ENCODE data around the gene AXIN1. TPM values are rescaled to one million over a fixed set of nuclear protein-coding genes. Genes with fewer than 3 reads are reported as not detected.

The AXIN1 gene
- total and polyA plus RNA-seq, 9 of the 15 experiments (the other 6 are each of a cell fraction or from before 2014, with no cell fraction given) = 0.42 to 58.0 (median 25.9) TPM

- TF ChIP-seq CTCF (IDR thresholded peaks at IDR 0.05 in 2 of 3, conservative IDR thresholded peaks at IDR 0.05 in 1 of 3; ENCODE audit: insufficient read depth in 2 of 3, low read depth in 1 of 3, low read length in 3 of 3) = no peak
- TF ChIP-seq ATF7 (IDR thresholded peaks at IDR 0.05) = no peak
- TF ChIP-seq FIP1L1 (IDR thresholded peaks at IDR 0.05; ENCODE audit: low read depth, low read length, poor library complexity, severe bottlenecking) = no peak
- TF ChIP-seq CXXC5 (CRISPR knock-in tag; IDR thresholded peaks at IDR 0.05) = peak; percentile 58
- 0 out of 2 replicates have a peak, but pooled peaks have one; percentile 29 for TF ChIP-seq SMAD4 (CRISPR knock-in tag; conservative IDR thresholded peaks at IDR 0.05)
- TF ChIP-seq RFX7 (CRISPR knock-in tag; IDR thresholded peaks at IDR 0.05) = no peak
- TF ChIP-seq ZNF408 (CRISPR knock-in tag; IDR thresholded peaks at IDR 0.05; ENCODE audit: low read depth) = no peak
- no peak for TF ChIP-seq FUS (optimal IDR thresholded peaks at IDR 0.05; ENCODE audit: low read depth, low read length)
- no peak for TF ChIP-seq BRD4 (IDR thresholded peaks at IDR 0.05)
- TF ChIP-seq ZKSCAN8 (CRISPR knock-in tag; IDR thresholded peaks at IDR 0.05) = no peak
- TF ChIP-seq ZNF609 (CRISPR knock-in tag; IDR thresholded peaks at IDR 0.05; ENCODE audit: borderline replicate concordance) = no peak
- TF ChIP-seq MAFG (tag; conservative IDR thresholded peaks at IDR 0.05) = no peak
- TF ChIP-seq SMARCC2 (IDR thresholded peaks at IDR 0.05; ENCODE audit: low read depth) = no peak
- no peak for TF ChIP-seq CBX2 (IDR thresholded peaks at IDR 0.05; ENCODE audit: insufficient read depth, low read length, poor library complexity, severe bottlenecking)
- no peak for TF ChIP-seq ASH1L (IDR thresholded peaks at IDR 0.05; ENCODE audit: borderline replicate concordance, low read depth, partially characterized antibody)
- TF ChIP-seq MXI1 (IDR thresholded peaks at IDR 0.05; ENCODE audit: low read depth, low read length) = no peak
- no peak for TF ChIP-seq OTX1 (CRISPR knock-in tag; IDR thresholded peaks at IDR 0.05)
- TF ChIP-seq POLR2AphosphoS2 (IDR thresholded peaks at IDR 0.05; ENCODE audit: low read length) = no peak
- TF ChIP-seq MCM7 (IDR thresholded peaks at IDR 0.05) = no peak
- no peak for TF ChIP-seq SAFB2 (IDR thresholded peaks at IDR 0.05; ENCODE audit: borderline replicate concordance, low read depth, low read length, severe bottlenecking)
- no peak for TF ChIP-seq FOXJ2 (tag; IDR thresholded peaks at IDR 0.05)
- no peak for TF ChIP-seq CBFA2T2 (conservative IDR thresholded peaks at IDR 0.05)
Observed at GRCh38 chr16:252366-253337, 99.9 kb downstream of the AXIN1 start (continued).

Data from K562 (cell line).